T-helper 17 cell (primary cell): ENCODE results near the gene SDR39U1. TPM values are rescaled to one million over a fixed set of nuclear protein-coding genes. Genes with fewer than 3 reads are reported as not detected.

Source experiments
- ATAC-seq: fragments of 150-1000 bp; cut with Tn5 transposase; 2 replicates; pipeline ENCODE4 v1.10.0; 2021; ENCODE audit warnings: mild to moderate bottlenecking, moderate library complexity
- DNase-seq, 3 donors: peaks; one replicate each; pipeline versions ENCODE4 v3.0.0 to v3.0.0-alpha.2; 2020 to 2021
- H3K9me3 ChIP-seq: one replicate; pipeline ENCODE4 v1.7.0; 2013; ENCODE audit warnings: low read length, mild to moderate bottlenecking; ENCODE audit not compliant: control insufficient read depth, poor library complexity, severe bottlenecking
- H3K27ac Mint-ChIP-seq: one replicate; pipeline ENCODE4 v1.8.0; 2022; ENCODE audit warnings: mild to moderate bottlenecking, moderate library complexity, mixed read lengths
- H3K27me3 Mint-ChIP-seq: one replicate; pipeline ENCODE4 v1.8.0; 2022; ENCODE audit warnings: mixed read lengths
- H3K36me3 Mint-ChIP-seq: one replicate; pipeline ENCODE4 v1.8.0; 2022; ENCODE audit warnings: low read depth, mixed read lengths
- H3K4me1 Mint-ChIP-seq: one replicate; pipeline ENCODE4 v1.8.0; 2022; ENCODE audit warnings: mild to moderate bottlenecking, mixed read lengths
- H3K4me3 Mint-ChIP-seq: one replicate; pipeline ENCODE4 v1.8.0; 2022; ENCODE audit warnings: mild to moderate bottlenecking, moderate library complexity, mixed read lengths
- total RNA-seq, 4 donors: library from RNA in 2 of 4; stranded (reverse) in 2 of 4; gene quantifications; one replicate each; pipeline ENCODE4 v1.2.3 and lab custom pipeline; 2022 to 2026

SDR39U1 gene
- total RNA-seq, 2 donors from 2014 or later, result 64.3 to 82.6 TPM

DNA sequence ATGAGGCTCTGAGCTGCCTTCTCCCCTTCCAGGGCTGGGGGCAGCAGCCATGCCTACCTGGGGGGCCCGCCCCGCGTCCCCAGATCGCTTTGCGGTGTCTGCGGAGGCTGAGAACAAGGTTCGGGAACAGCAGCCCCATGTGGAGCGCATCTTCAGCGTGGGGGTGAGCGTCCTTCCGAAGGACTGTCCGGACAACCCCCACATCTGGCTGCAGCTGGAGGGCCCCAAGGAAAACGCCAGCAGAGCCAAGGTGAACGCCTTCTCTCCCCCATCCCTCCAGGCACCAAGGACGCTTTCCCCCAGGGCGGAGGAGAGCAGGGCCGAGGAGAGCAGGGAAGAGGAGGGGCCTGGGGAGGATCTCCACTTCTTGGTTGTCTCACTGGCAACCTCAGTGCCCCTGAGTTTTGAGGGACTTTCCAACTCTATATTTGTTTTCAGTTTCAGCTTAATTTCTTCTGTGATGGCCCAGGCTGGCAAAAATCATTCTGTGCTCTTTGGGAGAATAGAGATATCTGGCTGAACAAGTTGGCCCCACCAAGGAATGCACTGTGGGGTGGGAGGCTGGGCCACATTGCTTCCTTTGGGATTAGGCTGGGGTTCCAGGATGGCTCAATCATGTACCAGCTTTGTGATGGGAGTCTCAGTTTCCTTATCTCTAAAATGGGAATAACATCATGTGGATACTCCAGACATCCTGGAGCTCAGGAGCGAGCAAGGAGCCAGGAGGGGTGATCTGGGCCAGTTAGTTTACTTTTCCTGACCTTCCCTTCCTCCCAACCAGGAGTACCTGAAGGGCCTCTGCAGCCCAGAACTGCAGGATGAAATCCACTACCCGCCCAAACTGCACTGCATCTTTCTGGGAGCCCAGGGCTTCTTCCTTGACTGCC lies 11.7 kb downstream of the SDR39U1 start:
- ATAC-seq (peak; percentile 63), DNase-seq (peak; percentile 42 to 59 (median 55))
- Mint-ChIP-seq H3K4me1 (peaks cover 41% of the 10 kb centered on the region), H3K36me3 (peaks cover 3% of the 10 kb centered on the region), H3K27ac (peak overlapping the region; percentile 96), H3K4me3 (peak overlapping the region; percentile 93), H3K27me3 (no peaks in the 10 kb centered on the region)
- H3K9me3 ChIP-seq, result no peaks in the 10 kb centered on the region

DNA sequence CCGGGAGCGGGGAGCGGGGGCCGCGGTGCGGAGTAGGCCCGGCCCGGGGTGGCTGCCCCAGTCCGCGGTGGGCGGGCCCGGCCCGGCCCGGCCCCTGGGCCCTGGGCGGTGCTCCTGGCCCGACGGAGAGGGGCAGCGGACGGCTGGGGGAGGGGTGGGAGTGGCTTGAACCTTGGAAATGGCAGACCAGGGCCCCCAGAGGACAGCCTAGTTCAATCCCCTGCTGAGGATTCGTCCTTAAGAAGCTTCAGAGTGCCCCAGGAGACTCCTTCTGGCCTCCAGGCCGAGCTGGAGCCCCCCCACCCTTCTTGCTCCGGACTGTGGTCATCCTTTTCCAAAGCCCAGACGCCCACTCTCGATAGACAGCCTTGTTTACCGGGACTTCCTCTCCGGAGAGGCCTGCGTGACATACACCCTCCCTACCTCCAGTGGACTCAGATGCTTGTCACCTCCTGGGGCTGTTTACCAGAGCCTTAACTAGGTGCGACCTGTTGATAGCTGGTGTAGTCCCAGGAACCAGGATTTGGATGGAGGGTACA lies 12.4 kb downstream of the SDR39U1 start:
- peaks cover 42% of the 10 kb centered on the region for H3K4me1 Mint-ChIP-seq
- H3K9me3 ChIP-seq, result no peaks in the 10 kb centered on the region
- no peak for DNase-seq
- peak; percentile 50 for ATAC-seq
- H3K4me3 Mint-ChIP-seq, result peak overlapping the region; percentile 93
- H3K36me3 Mint-ChIP-seq, result peaks cover 3% of the 10 kb centered on the region
- peak overlapping the region; percentile 96 for H3K27ac Mint-ChIP-seq
- no peaks in the 10 kb centered on the region for H3K27me3 Mint-ChIP-seq

DNA sequence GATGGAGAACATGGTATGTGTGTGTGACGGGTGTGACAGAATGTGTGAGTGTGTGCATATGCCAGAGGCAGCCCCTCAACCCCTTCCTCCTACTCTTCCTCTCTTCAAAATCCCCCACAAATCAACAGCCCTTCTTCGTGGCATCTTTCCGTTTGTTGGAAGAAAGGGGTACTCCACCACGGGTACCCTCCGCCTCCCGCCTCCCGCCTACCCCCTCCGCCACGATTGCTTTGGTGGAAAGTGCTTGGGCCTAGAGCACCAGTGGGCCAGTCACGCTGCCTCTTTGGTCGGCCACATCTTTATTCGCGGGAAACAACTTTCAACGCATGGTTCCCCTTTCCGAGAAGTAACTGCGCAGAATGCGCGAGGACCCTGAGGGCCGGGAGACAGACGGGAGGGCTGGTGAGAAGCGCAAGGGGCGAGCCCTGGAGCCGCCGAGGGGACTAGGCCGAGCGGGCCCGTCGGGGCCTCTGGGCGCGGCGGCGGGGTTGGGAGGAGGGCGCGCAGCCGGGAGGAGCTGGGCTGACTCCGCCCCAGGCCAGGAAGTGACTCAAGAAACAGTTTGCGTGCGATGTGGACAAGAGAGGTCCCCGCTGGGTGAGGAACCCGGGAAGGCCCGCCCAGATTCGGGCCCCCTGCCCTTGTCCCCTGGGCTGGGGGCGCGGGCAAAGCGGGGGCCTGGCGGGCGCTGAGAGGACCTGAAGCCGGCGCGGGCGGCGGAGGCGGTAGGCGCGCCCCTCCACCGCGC lies 13.0 kb downstream of the SDR39U1 start, which contains the start of the genes CBLN3 and KHNYN:
Gene CBLN3, minus strand, starts transcription at position 274 of the 748 bp plus-strand sequence. CDS start 614 bp downstream, outside the sequence.
Gene KHNYN, plus strand, starts transcription at position 560 of the 748 bp plus-strand sequence. CDS start 777 bp downstream, outside the sequence.
- peak; percentile 80 to 83 (median 82) for DNase-seq
- Mint-ChIP-seq H3K4me3 (peak within 1 kb of the TSS; percentile 93), H3K4me1 (peaks cover 41% of the 10 kb centered on the region)

DNA sequence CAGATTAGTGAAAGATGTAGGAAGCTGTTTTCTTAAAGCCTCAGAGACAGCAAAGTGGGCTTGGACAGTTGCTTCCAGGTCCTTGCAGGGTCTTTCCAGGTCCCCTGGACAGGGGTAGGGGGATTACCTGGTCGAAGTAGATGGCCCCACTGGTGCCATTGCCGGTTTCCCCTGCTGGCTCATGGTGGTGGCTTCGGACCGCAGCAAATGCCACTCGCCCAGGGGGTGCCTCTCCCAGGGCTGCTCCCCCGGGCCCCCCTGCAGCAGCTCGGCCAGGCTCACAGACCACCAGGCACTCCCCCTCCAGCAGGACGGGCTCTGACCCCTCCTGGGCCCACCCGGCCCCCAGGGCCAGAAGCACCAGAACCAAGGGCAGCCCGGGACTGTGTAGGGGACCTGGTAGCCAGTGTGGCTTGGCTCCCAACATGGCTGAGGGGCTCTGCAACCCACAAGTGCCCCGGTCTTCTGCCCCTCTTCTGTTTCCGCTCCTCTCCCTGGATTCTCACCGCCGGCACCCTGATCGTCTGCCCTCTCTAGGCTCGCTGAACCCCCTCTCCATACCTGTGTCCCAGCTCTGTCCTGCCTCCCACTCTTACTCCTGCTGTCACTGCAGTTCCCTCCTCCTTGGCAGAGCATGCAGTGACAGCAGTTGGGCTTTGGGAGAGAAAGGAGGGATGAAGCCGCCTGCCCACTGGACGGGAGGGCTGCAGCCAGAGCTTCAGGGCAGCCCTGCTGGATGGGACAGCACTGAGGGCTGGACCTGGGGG lies 13.8 kb downstream of the SDR39U1 start:
- Mint-ChIP-seq H3K4me1 (peaks cover 41% of the 10 kb centered on the region), H3K27ac (peak overlapping the region; percentile 96), H3K36me3 (peaks cover 3% of the 10 kb centered on the region), H3K27me3 (no peaks in the 10 kb centered on the region), H3K4me3 (peak overlapping the region; percentile 89)
- no peak for ATAC-seq
- DNase-seq, result no peak
- H3K9me3 ChIP-seq, result no peaks in the 10 kb centered on the region

More for the DNA sequence above, 13.0 kb downstream of the SDR39U1 start, which contains the start of the genes CBLN3 and KHNYN:
- no peaks in the 10 kb centered on the region for H3K9me3 ChIP-seq
- Mint-ChIP-seq H3K27me3 (no peaks in the 10 kb centered on the region), H3K36me3 (peaks cover 3% of the 10 kb centered on the region), H3K27ac (peak within 1 kb of the TSS; percentile 96)
- peak; percentile 86 for ATAC-seq

DNA sequence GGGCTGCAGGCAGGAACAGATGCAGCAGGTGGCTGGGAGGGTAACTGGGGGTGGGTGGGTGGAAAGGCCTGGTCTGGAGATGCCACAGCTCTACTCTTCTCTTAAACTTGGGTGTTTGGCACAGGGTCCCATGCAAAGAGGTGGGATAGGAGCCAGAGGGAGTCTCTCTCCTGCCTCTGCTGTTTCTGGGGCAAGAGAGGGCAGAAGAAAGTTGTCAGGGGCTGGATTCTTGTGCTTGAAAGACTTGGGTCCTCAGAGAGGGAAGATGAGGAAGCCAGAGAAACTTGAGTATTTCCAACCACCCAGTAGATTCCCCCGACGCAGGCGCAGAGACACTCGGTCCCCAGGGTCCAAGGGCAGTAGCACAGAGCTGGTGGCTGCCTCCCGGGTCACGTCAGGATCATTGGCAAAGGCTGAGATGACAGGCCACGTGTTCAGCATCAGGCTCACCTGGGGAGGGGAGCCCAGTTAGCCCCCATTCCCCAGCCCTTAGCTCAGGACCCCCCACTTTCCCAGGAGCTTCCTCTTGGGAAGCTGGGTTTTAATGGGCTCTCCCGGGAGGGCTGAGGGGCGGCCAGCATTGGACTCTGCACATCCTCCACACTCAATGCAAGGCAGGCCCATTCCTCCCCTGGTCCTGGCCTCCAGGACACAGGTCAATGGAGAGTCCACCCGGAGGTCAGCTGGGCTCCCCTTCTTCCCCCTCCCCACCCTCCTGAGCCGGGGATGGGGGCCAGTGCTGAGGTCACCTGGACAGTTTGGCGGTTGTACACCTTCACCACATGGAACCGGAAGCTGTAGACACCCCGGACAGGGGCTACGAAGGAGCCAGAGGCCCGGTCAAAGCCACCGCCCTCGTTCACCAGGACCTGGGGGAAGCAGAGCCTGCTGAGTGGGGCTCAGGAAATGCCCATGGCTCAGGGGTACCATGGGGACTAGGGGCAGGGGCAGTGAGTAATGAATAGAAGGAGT lies 14.8 kb downstream of the SDR39U1 start:
- H3K4me1 Mint-ChIP-seq, result peaks cover 41% of the 10 kb centered on the region

DNA sequence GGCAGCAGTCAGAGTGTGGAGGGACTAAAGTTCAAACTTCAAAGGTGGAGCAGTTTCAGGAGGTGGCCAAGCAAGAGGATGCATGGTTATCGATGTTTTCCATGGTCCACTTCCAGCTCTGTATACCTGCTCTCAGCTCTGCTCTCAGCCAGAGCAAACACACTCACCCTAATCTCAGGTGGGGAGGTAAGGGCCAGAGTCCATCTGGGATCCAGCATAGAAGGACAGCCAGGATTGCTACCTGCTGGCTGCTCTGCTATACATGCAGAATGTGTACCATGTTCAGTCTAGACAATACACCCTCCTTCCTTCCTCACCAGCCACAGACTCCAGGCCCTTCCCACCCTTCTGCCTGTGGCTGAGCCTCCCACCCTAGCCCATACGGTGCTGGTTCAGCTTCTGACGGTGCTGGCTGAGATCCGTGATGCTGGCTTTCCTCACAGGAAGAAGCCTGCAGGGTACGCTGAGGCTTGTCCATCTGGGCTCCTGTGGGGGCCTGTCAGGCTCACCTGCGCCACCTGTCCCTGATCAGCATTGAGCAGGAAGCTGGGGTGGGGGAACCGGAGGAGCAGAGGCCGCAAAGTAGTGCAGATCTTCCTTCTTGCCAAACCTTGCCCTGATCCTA lies 15.6 kb downstream of the SDR39U1 start:
- H3K4me1 Mint-ChIP-seq, result peaks cover 41% of the 10 kb centered on the region
- DNase-seq (no peak), ATAC-seq (no peak)
- peaks cover 3% of the 10 kb centered on the region for H3K36me3 Mint-ChIP-seq
- H3K9me3 ChIP-seq, result no peaks in the 10 kb centered on the region
- no peaks in the 10 kb centered on the region for H3K27me3 Mint-ChIP-seq
- peak overlapping the region; percentile 79 for H3K4me3 Mint-ChIP-seq
- peak overlapping the region; percentile 92 for H3K27ac Mint-ChIP-seq

More for the DNA sequence above, 14.8 kb downstream of the SDR39U1 start:
- H3K9me3 ChIP-seq, result no peaks in the 10 kb centered on the region
- DNase-seq (no peak), ATAC-seq (no peak)
- H3K4me3 Mint-ChIP-seq, result peak overlapping the region; percentile 50
- H3K27ac Mint-ChIP-seq, result peak overlapping the region; percentile 92
- H3K27me3 Mint-ChIP-seq, result no peaks in the 10 kb centered on the region
- peaks cover 3% of the 10 kb centered on the region for H3K36me3 Mint-ChIP-seq

DNA sequence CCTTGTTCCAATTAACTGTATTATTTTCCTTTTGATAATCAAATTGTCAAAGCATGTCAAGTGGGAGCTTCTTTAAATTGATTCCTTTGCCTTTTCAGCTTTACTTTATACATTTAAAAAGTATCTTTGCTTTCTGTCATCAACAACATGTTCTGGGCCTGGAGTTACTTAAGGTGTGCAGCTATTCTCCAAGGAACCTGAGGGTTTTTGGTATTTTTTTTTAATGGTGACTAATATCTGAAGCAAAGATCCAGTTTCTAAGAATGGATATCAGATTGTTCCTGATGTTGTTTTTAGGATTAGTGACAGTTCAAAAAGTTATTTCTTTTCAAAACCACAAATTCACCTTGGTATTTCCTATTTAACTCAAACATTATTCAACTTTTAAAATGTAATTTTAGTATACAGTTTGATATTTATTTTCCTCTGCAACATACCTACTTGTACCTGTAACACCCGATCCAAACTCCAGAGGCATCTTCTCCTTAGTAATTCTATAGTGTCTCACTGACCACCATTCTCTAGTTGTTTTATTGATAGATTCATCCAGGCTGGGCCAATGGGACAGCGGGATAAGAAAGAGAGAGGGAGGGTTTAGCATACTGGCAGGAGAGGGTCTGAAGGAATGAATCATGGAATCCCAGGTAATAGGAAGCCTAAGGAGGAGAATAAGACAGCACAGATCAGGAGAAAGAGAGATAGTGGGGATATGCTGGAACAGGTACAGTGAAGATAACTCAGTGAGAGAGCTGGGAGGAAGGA lies 16.2 kb downstream of the SDR39U1 start:
- DNase-seq (no peak), ATAC-seq (no peak)
- H3K9me3 ChIP-seq, result no peaks in the 10 kb centered on the region
- peak overlapping the region; percentile 79 for H3K4me3 Mint-ChIP-seq
- H3K27ac Mint-ChIP-seq, result peak overlapping the region; percentile 92
- H3K36me3 Mint-ChIP-seq, result no peaks in the 10 kb centered on the region
- no peaks in the 10 kb centered on the region for H3K27me3 Mint-ChIP-seq
- H3K4me1 Mint-ChIP-seq, result peaks cover 35% of the 10 kb centered on the region

DNA sequence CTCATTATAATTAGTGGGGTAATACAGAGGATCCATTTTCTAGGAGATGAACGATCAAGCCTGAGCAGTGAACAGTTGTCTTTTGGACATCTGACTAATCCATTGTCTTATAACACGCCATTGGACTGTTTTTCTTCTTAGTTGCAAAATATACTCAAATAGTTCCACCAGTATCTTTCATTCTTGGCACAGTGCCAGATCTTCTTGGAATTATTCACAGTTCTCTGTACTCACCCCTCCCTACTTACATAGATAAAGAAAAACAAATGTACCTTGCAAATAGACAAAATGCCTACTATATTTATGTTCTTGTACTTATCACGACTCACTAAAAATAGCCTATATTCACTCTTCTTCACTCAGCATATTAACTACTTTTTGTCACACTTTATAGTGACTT lies 16.9 kb downstream of the SDR39U1 start:
- peak overlapping the region; percentile 19 for H3K4me3 Mint-ChIP-seq
- peaks cover 31% of the 10 kb centered on the region for H3K4me1 Mint-ChIP-seq
- no peaks in the 10 kb centered on the region for H3K36me3 Mint-ChIP-seq
- ATAC-seq (no peak), DNase-seq (no peak)
- no peaks in the 10 kb centered on the region for H3K9me3 ChIP-seq
- H3K27ac Mint-ChIP-seq, result peak overlapping the region; percentile 92
- no peaks in the 10 kb centered on the region for H3K27me3 Mint-ChIP-seq

DNA sequence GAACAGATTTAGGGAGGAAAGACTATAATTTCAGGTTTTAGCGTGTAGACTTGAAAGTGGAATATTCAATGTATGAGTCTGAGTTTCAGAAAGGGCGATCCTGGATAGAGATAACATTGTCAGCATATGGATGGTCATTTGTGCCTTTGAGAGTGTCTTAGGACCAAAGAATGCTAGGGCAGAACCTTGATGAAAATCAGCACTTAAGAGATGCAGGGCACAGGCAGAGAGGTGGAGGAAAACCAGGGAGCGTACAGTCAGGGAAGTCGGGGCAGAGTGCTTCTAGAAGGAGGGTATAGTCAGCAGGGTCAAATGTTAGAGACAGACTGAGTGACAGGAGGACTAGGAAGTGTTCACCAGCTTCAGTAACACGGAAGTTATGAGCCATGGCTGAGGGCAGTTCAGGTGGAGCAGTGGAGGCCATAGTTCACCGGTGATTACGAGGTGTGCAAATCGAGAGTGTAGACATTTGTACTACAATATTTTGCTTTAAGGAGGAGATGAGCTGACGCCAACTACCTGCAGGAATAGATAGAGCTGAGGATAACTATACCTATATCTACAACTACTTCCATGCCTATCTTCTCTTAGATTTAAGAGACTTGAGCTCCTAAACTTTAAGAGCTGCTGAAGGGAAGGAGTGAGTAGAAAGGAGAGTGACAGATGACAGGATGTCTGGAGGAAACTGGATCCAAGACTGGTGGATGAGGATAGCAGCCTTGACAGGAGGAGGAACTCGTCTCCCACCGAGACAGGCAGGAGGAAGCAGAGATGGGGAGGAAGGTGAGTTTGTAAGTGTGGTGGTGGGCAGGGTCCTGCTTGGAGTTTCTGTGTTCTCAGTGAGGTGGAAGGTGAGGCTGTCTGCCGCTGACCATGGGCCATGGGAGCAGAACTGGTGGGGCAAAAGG lies 19.6 kb downstream of the SDR39U1 start:
- ATAC-seq (no peak), DNase-seq (no peak)
- Mint-ChIP-seq H3K27me3 (peaks cover 9% of the 10 kb centered on the region), H3K4me1 (peaks cover 21% of the 10 kb centered on the region), H3K4me3 (no peak overlapping the region), H3K36me3 (peaks cover 2% of the 10 kb centered on the region), H3K27ac (no peak overlapping the region)
- H3K9me3 ChIP-seq, result no peaks in the 10 kb centered on the region

DNA sequence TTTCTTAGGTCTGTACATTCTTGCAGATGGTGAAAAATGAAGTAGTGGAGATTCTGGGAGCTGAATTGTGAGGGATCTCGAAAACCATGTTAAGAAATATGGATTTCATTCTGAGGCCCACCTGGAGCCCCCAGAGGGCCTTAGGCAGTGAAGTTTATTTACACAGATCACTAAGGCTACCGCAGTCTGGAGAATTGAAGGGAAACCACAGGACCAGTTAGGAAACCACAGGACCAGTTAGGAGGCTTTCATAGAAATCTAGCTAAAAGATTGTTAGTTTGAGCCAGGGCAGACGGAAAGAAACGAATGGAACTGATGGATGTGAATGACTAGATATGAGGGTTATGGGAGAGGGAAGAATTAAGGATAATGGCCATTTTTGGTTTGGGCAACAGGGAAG lies 20.3 kb downstream of the SDR39U1 start:
- DNase-seq (no peak), ATAC-seq (peak; percentile 66)
- H3K9me3 ChIP-seq, result no peaks in the 10 kb centered on the region
- Mint-ChIP-seq H3K27ac (no peak overlapping the region), H3K36me3 (peaks cover 2% of the 10 kb centered on the region), H3K4me1 (peaks cover 18% of the 10 kb centered on the region), H3K27me3 (peaks cover 9% of the 10 kb centered on the region), H3K4me3 (no peak overlapping the region)
